ENCODE data around the gene RAPGEF2.

RAPGEF2 gene

DNA sequence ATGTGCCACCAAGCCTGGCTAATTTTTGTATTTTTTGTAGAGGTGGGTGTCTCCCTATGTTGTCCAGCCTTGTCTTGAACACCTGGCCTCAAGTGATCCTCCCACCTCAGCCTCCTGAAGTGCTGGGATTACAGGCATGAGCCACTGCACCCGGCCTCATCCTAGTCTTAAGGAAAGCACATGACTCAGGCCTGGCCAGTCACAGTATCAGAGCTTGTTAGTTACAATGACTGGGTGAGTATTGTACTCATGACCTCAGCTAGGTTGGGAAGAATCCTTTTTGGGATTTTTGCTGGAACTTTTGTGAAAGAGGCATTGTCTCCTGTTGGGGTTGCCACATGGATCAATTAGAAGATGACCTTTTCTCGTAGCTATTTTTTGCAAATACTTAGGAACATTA is 292.8 kb downstream of the RAPGEF2 start:
- no peak for TF ChIP-seq CTCF (IDR thresholded peaks at IDR 0.05; ENCODE audit: low read depth, low read length)
- DNase-seq (ENCODE audit: low read depth in 2 of 2), result peak in 1 of 2 donors; percentile 56

DNA sequence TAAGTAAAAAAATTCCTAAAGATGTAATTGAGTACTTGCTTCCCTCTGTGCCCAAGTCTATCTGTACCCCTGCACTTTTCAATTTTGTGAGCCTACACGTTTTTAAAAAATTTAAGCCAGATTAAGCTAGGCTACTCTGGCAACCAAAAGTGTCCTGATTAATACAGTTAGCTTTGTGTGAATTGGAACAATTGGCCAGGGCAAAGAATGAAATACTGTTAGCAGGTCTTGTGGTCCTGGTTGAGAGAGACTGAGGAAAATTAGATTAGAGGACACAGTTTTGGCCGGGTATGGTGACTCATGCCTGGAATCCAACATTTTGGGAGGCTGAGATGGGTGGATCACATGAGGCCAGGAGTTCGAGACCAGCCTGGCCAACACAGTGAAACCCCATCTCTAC is 293.3 kb downstream of the RAPGEF2 start:
- DNase-seq (ENCODE audit: low read depth in 2 of 2), result no peak
- H3K4me3 ChIP-seq (replicated peaks in 1 of 2; ENCODE audit: low read depth in 2 of 2, low read length in 2 of 2), result no peak overlapping the region
- no peak for TF ChIP-seq CTCF (IDR thresholded peaks at IDR 0.05; ENCODE audit: low read depth, low read length)

More for the DNA sequence above, 292.8 kb downstream of the RAPGEF2 start:
- no peak overlapping the region for H3K4me3 ChIP-seq (replicated peaks in 1 of 2; ENCODE audit: low read depth in 2 of 2, low read length in 2 of 2)

DNA sequence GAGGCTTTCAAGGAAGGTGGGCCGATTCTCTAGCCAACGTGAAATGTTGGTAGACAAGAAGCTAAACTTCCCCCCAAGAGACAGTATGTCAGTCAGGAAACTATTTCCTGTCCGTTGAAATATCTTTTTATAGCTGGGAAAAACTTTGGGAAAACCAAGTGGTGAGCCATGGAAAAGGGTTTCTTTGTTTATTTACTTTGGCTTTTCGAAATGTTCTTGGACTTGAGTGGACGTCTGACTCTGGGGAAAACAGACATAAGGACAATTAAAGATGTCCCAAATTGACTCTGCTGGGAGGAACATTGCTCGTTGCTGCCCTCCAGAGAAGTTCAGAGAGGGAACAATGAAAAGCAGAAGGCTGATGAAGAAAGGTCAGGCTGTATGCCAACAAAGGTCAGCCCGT is 295.4 kb downstream of the RAPGEF2 start:
- TF ChIP-seq CTCF (IDR thresholded peaks at IDR 0.05; ENCODE audit: low read depth, low read length), result peak; percentile 10
- DNase-seq (ENCODE audit: low read depth in 2 of 2), result peak; percentile 24 to 53
- no peak overlapping the region for H3K4me3 ChIP-seq (replicated peaks in 1 of 2; ENCODE audit: low read depth in 2 of 2, low read length in 2 of 2)

DNA sequence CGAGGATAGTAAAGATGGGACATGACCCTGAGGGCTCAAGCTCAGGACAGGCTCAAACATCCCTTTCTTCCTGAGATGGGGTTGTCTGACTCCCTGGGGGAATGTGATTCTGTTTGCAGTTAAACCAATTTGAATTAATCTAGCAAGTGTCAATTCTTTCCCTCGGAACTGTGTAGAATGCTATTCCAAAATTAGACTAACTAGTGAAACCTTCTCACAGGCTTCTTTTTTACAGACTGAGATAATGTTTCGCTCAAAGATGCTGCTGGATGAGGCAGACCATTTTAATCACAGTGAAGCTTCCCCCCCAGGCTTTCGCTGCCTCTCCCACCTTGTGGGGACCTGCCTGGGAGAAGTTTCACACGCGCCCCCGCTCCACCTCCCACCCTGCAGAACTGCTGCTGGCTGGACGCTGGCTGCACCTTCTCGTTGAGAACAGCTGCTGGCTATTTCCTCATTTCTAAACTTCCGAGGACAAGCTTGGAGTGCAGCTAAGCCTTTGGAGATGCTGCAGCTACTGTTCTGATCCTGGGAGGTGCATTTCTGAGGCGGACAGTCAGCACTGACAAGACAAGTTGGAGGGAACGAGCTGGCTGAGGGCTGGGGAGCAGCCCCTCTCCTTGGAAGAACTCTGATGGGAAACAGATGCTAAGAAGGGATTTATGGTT is 297.8 kb downstream of the RAPGEF2 start:
- peak overlapping the region in 1 of 2 donors; percentile 8 for H3K4me3 ChIP-seq (replicated peaks in 1 of 2; ENCODE audit: low read depth in 2 of 2, low read length in 2 of 2)
- TF ChIP-seq CTCF (IDR thresholded peaks at IDR 0.05; ENCODE audit: low read depth, low read length), result no peak
- peak; percentile 29 to 59 for DNase-seq (ENCODE audit: low read depth in 2 of 2)

DNA sequence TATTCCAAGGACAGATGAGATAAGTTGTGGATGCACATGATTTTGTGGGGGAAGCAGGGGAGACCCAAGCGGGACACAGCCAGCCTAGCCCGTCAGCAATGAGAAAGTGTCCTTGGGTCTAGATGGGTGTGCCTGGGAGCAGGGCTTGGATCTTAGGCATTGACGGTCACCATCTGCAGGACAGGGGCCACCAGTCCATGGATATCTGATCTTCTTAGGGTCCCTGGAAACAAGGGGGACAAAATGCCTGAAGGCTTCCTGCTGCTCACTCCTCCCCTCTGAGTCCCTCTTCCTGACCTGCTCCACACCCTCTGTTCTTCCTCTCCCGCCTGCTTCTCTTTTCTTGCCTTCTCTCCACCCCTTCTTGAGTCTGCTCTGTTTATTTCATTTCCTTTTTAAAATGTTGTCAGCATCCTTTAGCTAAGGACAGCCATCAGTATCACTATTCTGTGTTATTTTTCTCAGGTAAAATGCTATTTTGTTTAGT is 298.4 kb downstream of the RAPGEF2 start:
- no peak for TF ChIP-seq CTCF (IDR thresholded peaks at IDR 0.05; ENCODE audit: low read depth, low read length)
- DNase-seq (ENCODE audit: low read depth in 2 of 2), result peak in 1 of 2 donors; percentile 38
- peak overlapping the region in 1 of 2 donors; percentile 8 for H3K4me3 ChIP-seq (replicated peaks in 1 of 2; ENCODE audit: low read depth in 2 of 2, low read length in 2 of 2)

- TF ChIP-seq CTCF (IDR thresholded peaks at IDR 0.05; ENCODE audit: low read depth, low read length), result no peak
These were observed 299.0 kb downstream of the RAPGEF2 start for GRCh38 chr4:159401791-159402380.

More at GRCh38 chr4:159401791-159402380, 299.0 kb downstream of the RAPGEF2 start:
- peak; percentile 60 to 96 for DNase-seq (ENCODE audit: low read depth in 2 of 2)
- H3K4me3 ChIP-seq (replicated peaks in 1 of 2; ENCODE audit: low read depth in 2 of 2, low read length in 2 of 2), result no peak overlapping the region
